Right lobe of liver (tissue), 4 donors: ENCODE results near the gene FGF7.

ENCODE experiments used
- POLR2A ChIP-seq: fragments of 450-650 bp; IDR thresholded peaks from one replicate; pipeline ENCODE4 v1.6.1; 2017; ENCODE audit warnings: antibody characterized with exemption, mild to moderate bottlenecking
- TF ChIP-seq, protein P1 (sequence below), 4 donors: fragments of 200-600 bp in 3 of 4; fragments of 450-650 bp in 1 of 4; IDR thresholded peaks; one replicate each; pipeline versions ENCODE4 v1.5.1 to v1.8.0; 2016 to 2022; ENCODE audit warnings: antibody characterized with exemption in 4 of 4, mild to moderate bottlenecking in 2 of 4
- donor health status: DM: no; HTN: no; CAD: no.
- donor health status: DM: no; HTN: no; CAD: no.
- donor health status: DM: no; HTN: yes; CAD: no.

- TF ChIP-seq POLR2A: no peak
- TF ChIP-seq, protein P1, sequence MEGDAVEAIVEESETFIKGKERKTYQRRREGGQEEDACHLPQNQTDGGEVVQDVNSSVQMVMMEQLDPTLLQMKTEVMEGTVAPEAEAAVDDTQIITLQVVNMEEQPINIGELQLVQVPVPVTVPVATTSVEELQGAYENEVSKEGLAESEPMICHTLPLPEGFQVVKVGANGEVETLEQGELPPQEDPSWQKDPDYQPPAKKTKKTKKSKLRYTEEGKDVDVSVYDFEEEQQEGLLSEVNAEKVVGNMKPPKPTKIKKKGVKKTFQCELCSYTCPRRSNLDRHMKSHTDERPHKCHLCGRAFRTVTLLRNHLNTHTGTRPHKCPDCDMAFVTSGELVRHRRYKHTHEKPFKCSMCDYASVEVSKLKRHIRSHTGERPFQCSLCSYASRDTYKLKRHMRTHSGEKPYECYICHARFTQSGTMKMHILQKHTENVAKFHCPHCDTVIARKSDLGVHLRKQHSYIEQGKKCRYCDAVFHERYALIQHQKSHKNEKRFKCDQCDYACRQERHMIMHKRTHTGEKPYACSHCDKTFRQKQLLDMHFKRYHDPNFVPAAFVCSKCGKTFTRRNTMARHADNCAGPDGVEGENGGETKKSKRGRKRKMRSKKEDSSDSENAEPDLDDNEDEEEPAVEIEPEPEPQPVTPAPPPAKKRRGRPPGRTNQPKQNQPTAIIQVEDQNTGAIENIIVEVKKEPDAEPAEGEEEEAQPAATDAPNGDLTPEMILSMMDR (IDR thresholded peaks at IDR 0.05): no peak
Measured at GRCh38 chr15:49495993-49496753, 73.1 kb downstream of the FGF7 start.
